Astrocyte (in vitro differentiated cells and primary cell): ENCODE measurements around the gene MAGEC1.

Experiments used
- CTCF ChIP-seq: IDR thresholded peaks from 2 replicates; pipeline ENCODE4 v1.5.1; 2011; ENCODE audit warnings: low read depth, mild to moderate bottlenecking, inconsistent platforms, low read length, moderate library complexity; ENCODE audit not compliant: insufficient read depth
- EZH2 ChIP-seq: IDR thresholded peaks from 2 replicates; pipeline ENCODE4 v1.6.1; 2012; ENCODE audit warnings: mild to moderate bottlenecking, low read length, inconsistent platforms; ENCODE audit not compliant: insufficient read depth

GRCh38 chrX:141917801-141918200, 14.1 kb downstream of the MAGEC1 start:
- TF ChIP-seq CTCF (no peak), EZH2 (no peak)
